H9 (cell line): ENCODE data around the gene USP9X. TPM values are rescaled to one million over a fixed set of nuclear protein-coding genes. Genes with fewer than 3 reads are reported as not detected.

Source experiments
- DNase-seq: peaks from one replicate; pipeline ENCODE4 v3.0.0-alpha.2; 2017
- H2AFZ ChIP-seq: one replicate; pipeline ENCODE4 v1.6.1; 2013; ENCODE audit warnings: mild to moderate bottlenecking, low read length, control low read depth, moderate library complexity
- H2AK5ac ChIP-seq: 2 replicates; pipeline ENCODE4 v1.6.1; 2013; ENCODE audit warnings: low read length, control low read depth, mixed read lengths; ENCODE audit not compliant: insufficient read length
- H2BK120ac ChIP-seq: one replicate; pipeline ENCODE4 v1.6.1; 2013; ENCODE audit warnings: low read depth, mild to moderate bottlenecking, low read length, control low read depth, inconsistent platforms; ENCODE audit not compliant: poor library complexity, severe bottlenecking
- H2BK12ac ChIP-seq: 2 replicates; pipeline ENCODE4 v1.6.1; 2013; ENCODE audit warnings: low read length, control low read depth, mixed read lengths, low read depth; ENCODE audit not compliant: insufficient read length
- H2BK15ac ChIP-seq: 2 replicates; pipeline ENCODE4 v1.6.1; 2013; ENCODE audit warnings: low read depth, low read length, control low read depth
- H2BK20ac ChIP-seq: one replicate; pipeline ENCODE4 v1.6.1; 2013; ENCODE audit warnings: low read depth, mild to moderate bottlenecking, low read length, control low read depth, inconsistent platforms; ENCODE audit not compliant: poor library complexity, severe bottlenecking
- H2BK5ac ChIP-seq: 2 replicates; pipeline ENCODE4 v1.6.1; 2013; ENCODE audit warnings: low read length, control low read depth, mixed read lengths; ENCODE audit not compliant: insufficient read length
- H3K14ac ChIP-seq: 2 replicates; pipeline ENCODE4 v1.6.1; 2013; ENCODE audit warnings: low read length, control low read depth; ENCODE audit not compliant: insufficient read depth
- H3K18ac ChIP-seq: 2 replicates; pipeline ENCODE4 v1.6.1; 2013; ENCODE audit warnings: low read depth, mild to moderate bottlenecking, mixed read lengths, low read length, control low read depth; ENCODE audit not compliant: insufficient read length
- H3K23ac ChIP-seq: 2 replicates; pipeline ENCODE4 v1.6.1; 2013; ENCODE audit warnings: low read length, control low read depth, mixed read lengths, low read depth; ENCODE audit not compliant: insufficient read length
- H3K23me2 ChIP-seq: 2 replicates; pipeline ENCODE4 v1.6.1; 2013; ENCODE audit warnings: low read depth, mild to moderate bottlenecking, mixed read lengths, low read length, control low read depth; ENCODE audit not compliant: insufficient read length, poor library complexity, severe bottlenecking
- H3K27ac ChIP-seq: 2 replicates; pipeline ENCODE4 v1.5.1; 2013; ENCODE audit warnings: low read length, control low read depth, mixed read lengths, low read depth; ENCODE audit not compliant: insufficient read length
- H3K27me3 ChIP-seq: 2 replicates; pipeline ENCODE4 v1.6.1; 2013; ENCODE audit warnings: low read length, control low read depth, inconsistent platforms; ENCODE audit not compliant: insufficient read depth
- H3K4ac ChIP-seq: 2 replicates; pipeline ENCODE4 v1.6.1; 2013; ENCODE audit warnings: low read depth, mild to moderate bottlenecking, control low read depth, inconsistent platforms, low read length, moderate library complexity
- H3K4me1 ChIP-seq: 2 replicates; pipeline ENCODE4 v1.6.1; 2013; ENCODE audit warnings: low read length, control low read depth, inconsistent platforms; ENCODE audit not compliant: insufficient read depth
- H3K4me2 ChIP-seq: 2 replicates; pipeline ENCODE4 v1.6.1; 2013; ENCODE audit warnings: low read length, control low read depth, mixed read lengths; ENCODE audit not compliant: insufficient read length, insufficient read depth
- H3K56ac ChIP-seq: 2 replicates; pipeline ENCODE4 v1.6.1; 2013; ENCODE audit warnings: low read depth, mild to moderate bottlenecking, mixed read lengths, low read length, control low read depth; ENCODE audit not compliant: insufficient read length
- H3K79me1 ChIP-seq: 2 replicates; pipeline ENCODE4 v1.6.1; 2013; ENCODE audit warnings: low read depth, mild to moderate bottlenecking, moderate library complexity, low read length, control low read depth, inconsistent platforms; ENCODE audit not compliant: insufficient read depth, poor library complexity, severe bottlenecking
- H3K79me2 ChIP-seq: 2 replicates; pipeline ENCODE4 v1.6.1; 2013; ENCODE audit warnings: low read length, control low read depth, inconsistent platforms; ENCODE audit not compliant: insufficient read depth
- H3K9ac ChIP-seq: 2 replicates; pipeline ENCODE4 v1.6.1; 2013; ENCODE audit warnings: low read length, control low read depth, mixed read lengths; ENCODE audit not compliant: insufficient read length; ENCODE audit errors: extremely low read depth
- H3K9me3 ChIP-seq: one replicate; pipeline ENCODE4 v1.6.1; 2013; ENCODE audit warnings: low read depth, low read length, inconsistent platforms; ENCODE audit not compliant: control insufficient read depth
- H3T11ph ChIP-seq: one replicate; pipeline ENCODE4 v1.6.1; 2013; ENCODE audit warnings: mild to moderate bottlenecking, low read length, control low read depth, inconsistent platforms
- H4K20me1 ChIP-seq: one replicate; pipeline ENCODE4 v1.6.1; 2013; ENCODE audit not compliant: control insufficient read depth, insufficient read length, insufficient read depth
- H4K5ac ChIP-seq: 2 replicates; pipeline ENCODE4 v1.6.1; 2013; ENCODE audit warnings: low read depth, mild to moderate bottlenecking, mixed read lengths, low read length, control low read depth; ENCODE audit not compliant: insufficient read length
- H4K8ac ChIP-seq: replicated peaks from 2 replicates; pipeline ENCODE4 v1.6.1; 2013; ENCODE audit warnings: low read length, control low read depth, mixed read lengths, low read depth; ENCODE audit not compliant: insufficient read length
- H4K91ac ChIP-seq: 2 replicates; pipeline ENCODE4 v1.6.1; 2013; ENCODE audit warnings: low read depth, mild to moderate bottlenecking, moderate library complexity, mixed read lengths, low read length, control low read depth; ENCODE audit not compliant: insufficient read length
- H3K27ac Mint-ChIP-seq, 3 experiments: 2 replicates in 2 of 3; 3 replicates in 1 of 3; pipeline ENCODE4 v1.8.0; 2020 to 2021; ENCODE audit warnings: mixed read lengths in 3 of 3, mild to moderate bottlenecking in 1 of 3, moderate library complexity in 1 of 3
- H3K27me3 Mint-ChIP-seq: 2 replicates; pipeline ENCODE4 v1.8.0; 2021; ENCODE audit warnings: low read depth, mild to moderate bottlenecking, moderate library complexity, mixed read lengths
- H3K36me3 Mint-ChIP-seq, 3 experiments: 2 replicates in 2 of 3; 3 replicates in 1 of 3; pipeline ENCODE4 v1.8.0; 2020 to 2021; ENCODE audit warnings: low read depth in 3 of 3, mixed read lengths in 3 of 3; ENCODE audit not compliant: insufficient read depth in 1 of 3
- H3K4me1 Mint-ChIP-seq, 2 experiments: 2 replicates each; pipeline ENCODE4 v1.8.0; 2020; ENCODE audit warnings: mixed read lengths in 2 of 2
- H3K4me3 Mint-ChIP-seq, 2 experiments: 2 replicates in 1 of 2; 3 replicates in 1 of 2; pipeline ENCODE4 v1.8.0; 2020 to 2021; ENCODE audit warnings: mild to moderate bottlenecking in 2 of 2, mixed read lengths in 2 of 2, moderate library complexity in 1 of 2
- H3K9me3 Mint-ChIP-seq, 2 experiments: 2 replicates in 1 of 2; 3 replicates in 1 of 2; pipeline ENCODE4 v1.8.0; 2020; ENCODE audit warnings: mild to moderate bottlenecking in 2 of 2, mixed read lengths in 2 of 2, moderate library complexity in 1 of 2
- WGBS: extraction: QIAGEN DNeasy Blood & Tissue Kit; methylation state at CpG from one replicate; pipeline ENCODE4 v1.1.7; 2013; ENCODE audit warnings: missing lambda C conversion rate, low lambda C conversion rate, mixed read lengths; ENCODE audit not compliant: insufficient read length; ENCODE audit errors: extremely low coverage; 5-methylcytosine and 5-hydroxymethylcytosine counted together
- total RNA-seq: library from RNA; stranded (reverse); gene quantifications from 2 replicates; pipeline ENCODE4 v1.2.1, GENCODE V29; 2021
- TF ChIP-seq, protein P1 (sequence below): fragments of 200-600 bp; sonication (generic); conservative IDR thresholded peaks from 3 replicates; pipeline ENCODE4 v1.8.0; 2021; ENCODE audit warnings: antibody characterized with exemption, mild to moderate bottlenecking

USP9X gene
- total RNA-seq, 1 experiment from 2014 or later, result 284 TPM

DNA sequence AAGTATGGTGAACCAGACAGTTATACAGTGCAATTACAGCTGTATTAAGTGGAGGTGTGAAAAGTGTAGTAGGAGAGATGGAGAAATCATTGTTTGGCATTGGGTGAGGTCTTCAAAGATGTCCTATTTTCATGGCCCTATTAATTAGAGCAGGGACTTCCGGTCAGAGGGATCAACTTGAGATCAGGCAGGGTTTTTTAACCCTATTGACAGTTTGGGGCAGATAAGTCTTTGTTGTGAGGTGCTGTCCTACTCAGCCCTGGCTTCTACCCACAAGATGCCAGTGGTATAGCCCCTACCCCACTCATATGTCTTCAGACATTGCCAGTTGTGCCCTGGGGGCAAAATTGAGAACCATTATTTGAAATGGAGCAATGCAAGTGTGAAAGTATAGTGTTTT, 9.9 kb downstream of the USP9X start:
- Histone ChIP-seq H2AK5ac (no peak overlapping the region), H2BK12ac (no peak overlapping the region), H3K9me3 (no peaks in the 10 kb centered on the region), H3K79me1 (no peaks in the 10 kb centered on the region), H2BK5ac (no peak overlapping the region), H3K79me2 (peaks cover 90% of the 10 kb centered on the region), H3T11ph (no peak overlapping the region), H2BK120ac (no peak overlapping the region), H3K9ac (no peak overlapping the region), H2BK20ac (no peak overlapping the region), H3K23me2 (no peaks in the 10 kb centered on the region), H4K8ac (no peak overlapping the region), H3K4ac (no peak overlapping the region), H2BK15ac (no peak overlapping the region), H4K91ac (no peak overlapping the region), H3K4me1 (peaks cover 4% of the 10 kb centered on the region; the same call in 1 of the 2 replicates), H3K18ac (no peak overlapping the region), H3K56ac (no peak overlapping the region), H4K5ac (no peak overlapping the region), H4K20me1 (peaks cover 2% of the 10 kb centered on the region), H3K23ac (no peak overlapping the region), H3K14ac (no peak overlapping the region), H3K4me2 (peak overlapping the region; percentile 41), H2AFZ (no peak overlapping the region), H3K27ac (no peak overlapping the region), H3K27me3 (no peaks in the 10 kb centered on the region)
- Mint-ChIP-seq H3K4me3 (peak overlapping the region; percentile 0 to 10; a peak in 2 of 5 replicates), H3K27me3 (peaks cover 2% of the 10 kb centered on the region; the same call in 1 of the 2 replicates), H3K36me3 (peaks cover 6 to 88% (median 65%) of the 10 kb centered on the region in 3 experiments), H3K9me3 (peaks cover 45 to 49% of the 10 kb centered on the region in 2 experiments), H3K4me1 (peaks cover 46 to 71% of the 10 kb centered on the region in 2 experiments), H3K27ac (peak overlapping the region in 1 of 3 experiments; percentile 69; a peak in 1 of 7 replicates)
- WGBS, result no CpG with 5 or more reads among the region's 1 CpG
- DNase-seq, result no peak
- TF ChIP-seq, protein P1, sequence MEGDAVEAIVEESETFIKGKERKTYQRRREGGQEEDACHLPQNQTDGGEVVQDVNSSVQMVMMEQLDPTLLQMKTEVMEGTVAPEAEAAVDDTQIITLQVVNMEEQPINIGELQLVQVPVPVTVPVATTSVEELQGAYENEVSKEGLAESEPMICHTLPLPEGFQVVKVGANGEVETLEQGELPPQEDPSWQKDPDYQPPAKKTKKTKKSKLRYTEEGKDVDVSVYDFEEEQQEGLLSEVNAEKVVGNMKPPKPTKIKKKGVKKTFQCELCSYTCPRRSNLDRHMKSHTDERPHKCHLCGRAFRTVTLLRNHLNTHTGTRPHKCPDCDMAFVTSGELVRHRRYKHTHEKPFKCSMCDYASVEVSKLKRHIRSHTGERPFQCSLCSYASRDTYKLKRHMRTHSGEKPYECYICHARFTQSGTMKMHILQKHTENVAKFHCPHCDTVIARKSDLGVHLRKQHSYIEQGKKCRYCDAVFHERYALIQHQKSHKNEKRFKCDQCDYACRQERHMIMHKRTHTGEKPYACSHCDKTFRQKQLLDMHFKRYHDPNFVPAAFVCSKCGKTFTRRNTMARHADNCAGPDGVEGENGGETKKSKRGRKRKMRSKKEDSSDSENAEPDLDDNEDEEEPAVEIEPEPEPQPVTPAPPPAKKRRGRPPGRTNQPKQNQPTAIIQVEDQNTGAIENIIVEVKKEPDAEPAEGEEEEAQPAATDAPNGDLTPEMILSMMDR, result no peak
